Measurements from ENCODE around the gene NTM.

Gene NTM

DNA sequence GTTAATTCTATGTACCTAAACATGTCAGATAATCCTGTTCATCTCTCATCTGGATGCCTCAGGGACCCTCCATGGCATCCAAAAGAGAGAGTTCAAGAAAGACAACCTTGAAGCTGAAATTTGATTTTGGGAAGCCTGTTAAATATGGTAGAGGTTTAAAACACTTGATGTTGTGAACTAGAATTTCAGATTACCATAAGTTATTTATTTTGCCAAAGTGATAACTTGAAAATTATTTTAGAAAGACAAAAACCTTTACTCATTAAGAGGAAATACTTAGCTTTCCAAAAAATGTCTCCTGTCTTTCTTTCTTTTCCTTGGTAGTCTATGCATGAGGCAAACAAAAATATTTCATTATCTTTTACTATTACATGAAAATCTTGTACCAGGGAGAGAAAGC, 714.0 kb downstream of the NTM start:
- no peak for DNase-seq (ENCODE audit: low read depth)
- TF ChIP-seq, protein P1, sequence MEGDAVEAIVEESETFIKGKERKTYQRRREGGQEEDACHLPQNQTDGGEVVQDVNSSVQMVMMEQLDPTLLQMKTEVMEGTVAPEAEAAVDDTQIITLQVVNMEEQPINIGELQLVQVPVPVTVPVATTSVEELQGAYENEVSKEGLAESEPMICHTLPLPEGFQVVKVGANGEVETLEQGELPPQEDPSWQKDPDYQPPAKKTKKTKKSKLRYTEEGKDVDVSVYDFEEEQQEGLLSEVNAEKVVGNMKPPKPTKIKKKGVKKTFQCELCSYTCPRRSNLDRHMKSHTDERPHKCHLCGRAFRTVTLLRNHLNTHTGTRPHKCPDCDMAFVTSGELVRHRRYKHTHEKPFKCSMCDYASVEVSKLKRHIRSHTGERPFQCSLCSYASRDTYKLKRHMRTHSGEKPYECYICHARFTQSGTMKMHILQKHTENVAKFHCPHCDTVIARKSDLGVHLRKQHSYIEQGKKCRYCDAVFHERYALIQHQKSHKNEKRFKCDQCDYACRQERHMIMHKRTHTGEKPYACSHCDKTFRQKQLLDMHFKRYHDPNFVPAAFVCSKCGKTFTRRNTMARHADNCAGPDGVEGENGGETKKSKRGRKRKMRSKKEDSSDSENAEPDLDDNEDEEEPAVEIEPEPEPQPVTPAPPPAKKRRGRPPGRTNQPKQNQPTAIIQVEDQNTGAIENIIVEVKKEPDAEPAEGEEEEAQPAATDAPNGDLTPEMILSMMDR (conservative IDR thresholded peaks at IDR 0.05; ENCODE audit: low read depth, low read length), result no peak
- no peak overlapping the region for H3K4me3 ChIP-seq (ENCODE audit: low read length)

DNA sequence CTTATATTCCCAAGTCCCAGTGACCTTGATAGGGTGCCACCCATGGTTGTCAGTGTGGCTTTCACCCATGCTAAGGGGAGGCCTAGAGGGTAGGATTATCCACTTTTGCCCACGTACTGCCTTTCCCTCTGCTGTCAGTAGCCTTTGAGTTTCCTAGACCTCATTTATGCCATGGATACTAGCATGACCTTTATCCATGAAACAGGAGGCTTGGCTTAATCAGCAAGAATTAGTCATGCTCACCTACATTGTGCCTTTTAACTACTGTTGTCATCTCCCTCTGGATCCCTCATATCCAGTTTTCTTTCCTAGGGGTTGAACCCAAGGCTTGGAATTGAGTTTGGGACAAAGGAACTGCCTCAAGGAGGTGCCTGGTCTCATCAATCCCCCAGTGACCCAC, 716.7 kb downstream of the NTM start:
- H3K4me3 ChIP-seq (ENCODE audit: low read length), result no peak overlapping the region
- TF ChIP-seq, protein P1 (conservative IDR thresholded peaks at IDR 0.05; ENCODE audit: low read depth, low read length), result no peak
- DNase-seq (ENCODE audit: low read depth), result no peak

DNA sequence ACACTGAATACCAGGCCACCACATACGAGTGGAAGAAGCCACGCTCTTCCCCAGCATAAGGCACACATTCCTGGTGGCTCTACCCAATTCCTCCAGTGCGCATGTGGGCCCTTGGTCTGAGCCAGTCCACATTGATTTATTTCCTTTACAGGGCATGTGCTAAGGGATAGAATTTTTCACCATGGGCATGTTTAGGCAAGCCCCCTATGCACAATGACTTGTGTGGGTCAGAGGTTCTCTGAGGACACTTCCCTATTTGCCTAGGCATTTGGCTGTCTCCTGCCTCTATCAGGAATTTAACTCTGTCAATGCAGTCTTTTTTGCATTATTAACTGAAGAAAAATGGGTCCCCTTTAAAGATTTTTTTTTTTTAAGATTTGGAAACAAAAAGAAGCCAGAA, 718.1 kb downstream of the NTM start:
- no peak for DNase-seq (ENCODE audit: low read depth)

DNA sequence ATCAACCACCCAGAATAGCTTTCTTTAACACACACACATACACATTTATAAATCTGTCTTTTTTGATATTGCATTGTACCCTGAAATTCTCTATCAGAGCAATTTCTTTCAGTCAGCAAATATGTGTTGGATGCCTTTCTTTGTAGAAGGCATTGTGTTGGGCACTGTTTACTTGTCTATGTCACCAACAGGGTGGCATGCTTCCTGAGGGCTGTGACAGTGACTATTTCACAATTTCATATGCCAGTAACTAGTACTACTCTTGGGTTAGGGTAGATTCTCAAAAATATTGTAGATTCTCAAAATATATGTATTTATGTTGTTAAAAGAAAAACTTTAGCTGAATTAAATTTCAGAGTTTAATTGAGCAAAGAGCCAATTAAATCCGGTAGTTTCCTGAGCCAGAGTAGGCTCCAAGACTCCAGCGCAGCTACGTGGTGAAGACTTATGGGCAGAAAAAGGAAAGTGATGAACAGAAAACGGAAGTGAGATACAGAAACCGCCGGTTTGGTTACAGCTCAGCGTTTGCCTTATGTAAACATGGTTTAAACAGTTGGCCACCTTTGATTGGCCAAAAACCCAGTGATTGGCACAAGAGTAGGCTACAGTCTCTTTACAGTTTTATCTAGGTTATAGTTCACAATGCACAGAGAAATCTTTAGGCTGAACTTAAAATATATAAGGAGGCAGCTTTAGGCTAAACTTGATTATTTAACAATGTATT, 723.3 kb downstream of the NTM start:
- no peak overlapping the region for H3K4me3 ChIP-seq (ENCODE audit: low read length)
- TF ChIP-seq, protein P1 (conservative IDR thresholded peaks at IDR 0.05; ENCODE audit: low read depth, low read length), result no peak
- no peak for DNase-seq (ENCODE audit: low read depth)

More for the DNA sequence above, 718.1 kb downstream of the NTM start:
- TF ChIP-seq, protein P1 (conservative IDR thresholded peaks at IDR 0.05; ENCODE audit: low read depth, low read length), result no peak
- no peak overlapping the region for H3K4me3 ChIP-seq (ENCODE audit: low read length)

DNA sequence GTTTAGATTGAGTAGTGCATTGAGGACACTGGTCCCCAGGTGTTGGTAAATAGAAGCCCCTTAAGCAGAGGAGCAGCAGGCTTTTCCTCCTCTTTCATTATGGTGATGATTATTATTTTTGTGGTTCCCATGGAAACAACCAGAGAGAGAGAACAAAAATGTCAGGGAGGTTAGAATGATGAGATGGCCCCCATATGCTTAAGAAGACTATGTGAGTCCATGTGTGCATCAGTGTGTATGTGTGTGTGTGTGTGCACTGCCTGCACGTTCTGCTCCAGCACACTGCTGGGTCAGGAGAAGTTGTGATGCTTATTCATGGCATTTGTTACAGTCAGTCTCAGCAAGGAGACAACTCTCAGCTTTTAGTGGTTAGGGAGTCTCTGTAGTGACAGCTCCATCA, 724.2 kb downstream of the NTM start:
- no peak overlapping the region for H3K4me3 ChIP-seq (ENCODE audit: low read length)
- no peak for DNase-seq (ENCODE audit: low read depth)
- TF ChIP-seq, protein P1 (conservative IDR thresholded peaks at IDR 0.05; ENCODE audit: low read depth, low read length), result no peak

DNA sequence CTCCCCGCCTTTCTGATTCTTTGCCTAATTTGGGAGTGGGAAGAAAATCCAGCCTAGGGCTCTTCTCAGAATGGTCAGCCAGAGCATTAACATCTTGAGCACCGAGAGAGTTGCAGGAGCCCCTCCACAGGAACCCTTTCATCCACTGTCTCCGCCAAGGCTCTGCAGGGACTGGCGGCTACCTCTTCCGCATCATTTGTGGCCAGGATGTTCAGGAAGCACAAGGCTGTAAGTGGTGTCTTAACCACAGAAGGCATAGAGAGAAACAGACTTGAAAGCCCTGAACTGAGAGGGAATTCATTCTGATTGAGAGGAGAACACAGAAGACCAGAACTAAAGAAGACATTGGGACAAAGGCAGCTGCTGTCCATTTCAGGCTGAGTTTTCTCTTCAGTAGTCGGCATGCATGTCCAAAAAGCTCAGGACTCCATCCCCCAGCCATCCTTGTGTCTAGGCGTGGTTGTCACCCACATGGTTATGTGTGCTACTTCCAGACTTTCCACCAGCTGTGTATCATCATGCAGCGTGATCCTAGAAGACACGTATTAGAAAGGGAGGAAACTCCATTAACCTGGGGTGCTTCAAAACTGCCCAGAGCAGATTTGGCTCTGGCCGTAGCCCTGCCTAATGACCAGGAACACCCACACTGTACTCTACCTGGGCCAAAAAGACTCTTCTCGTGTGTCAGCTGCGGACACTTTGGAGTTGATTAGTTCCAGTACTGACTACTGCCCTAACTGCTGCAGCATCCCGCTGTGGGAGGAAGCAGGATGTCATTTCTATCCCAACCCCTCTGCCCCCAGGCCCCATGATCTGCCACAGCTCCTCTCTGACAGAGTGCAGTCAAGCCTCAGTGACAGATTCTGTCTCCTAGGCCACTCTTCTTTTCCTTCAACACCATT, 725.1 kb downstream of the NTM start:
- TF ChIP-seq, protein P1 (conservative IDR thresholded peaks at IDR 0.05; ENCODE audit: low read depth, low read length), result no peak
- no peak for DNase-seq (ENCODE audit: low read depth)

More for the DNA sequence above, 725.1 kb downstream of the NTM start:
- no peak overlapping the region for H3K4me3 ChIP-seq (ENCODE audit: low read length)
